Common myeloid progenitor, CD34-positive (primary cell): ENCODE measurements around the gene ANKRD1.
A peak's percentile ranks its signal among the peaks of the same experiment; 100 is the strongest.

ENCODE experiments used
- CTCF ChIA-PET: fragments of 350-600 bp; sonication (Branson Sonifier 250); formaldehyde crosslinking; loops from one replicate; lab custom pipeline; 2021; ENCODE audit warnings: antibody characterized with exemption; lab: Charles Lee
- POLR2A ChIA-PET: fragments of 350-600 bp; sonication (Branson Sonifier 250); formaldehyde crosslinking; loops from one replicate; lab custom pipeline; 2021; ENCODE audit warnings: antibody characterized with exemption; lab: Charles Lee
- DNase-seq, 3 donors: peaks; one replicate each; pipeline versions ENCODE4 v3.0.0 to v3.0.0-alpha.2; 2013
- H3K27ac ChIP-seq, 2 experiments: 1 replicate in 1 of 2; 2 replicates in 1 of 2; pipeline ENCODE4 v1.7.0; 2013; ENCODE audit warnings: inconsistent platforms in 2 of 2, low read length in 2 of 2, mild to moderate bottlenecking in 2 of 2, low read depth in 1 of 2, moderate library complexity in 1 of 2; ENCODE audit not compliant: severe bottlenecking in 2 of 2, insufficient read depth in 1 of 2, poor library complexity in 1 of 2
- H3K27me3 ChIP-seq, 5 experiments: replicated peaks in 2 of 5; 1 replicate in 3 of 5; 2 replicates in 2 of 5; pipeline versions ENCODE4 v1.6.1 to v1.7.0; 2013; ENCODE audit warnings: low read length in 4 of 5, mild to moderate bottlenecking in 2 of 5, moderate library complexity in 2 of 5, inconsistent platforms in 1 of 5; ENCODE audit not compliant: insufficient read depth in 5 of 5, control insufficient read depth in 4 of 5
- H3K36me3 ChIP-seq, 4 experiments: 1 replicate in 2 of 4; 2 replicates in 2 of 4; pipeline versions ENCODE4 v1.6.1 to v1.7.0; 2013; ENCODE audit warnings: low read length in 3 of 4, control low read depth in 1 of 4, mild to moderate bottlenecking in 1 of 4; ENCODE audit not compliant: control insufficient read depth in 4 of 4, insufficient read depth in 4 of 4
- H3K4me1 ChIP-seq, 4 experiments: 1 replicate in 3 of 4; 2 replicates in 1 of 4; pipeline versions ENCODE4 v1.6.1 to v1.7.1; 2013; ENCODE audit warnings: low read length in 3 of 4, mild to moderate bottlenecking in 3 of 4, control low read depth in 1 of 4, inconsistent platforms in 1 of 4, moderate library complexity in 1 of 4; ENCODE audit not compliant: control insufficient read depth in 4 of 4, insufficient read depth in 4 of 4; ENCODE audit errors: control extremely low read depth in 1 of 4
- H3K4me3 ChIP-seq, 7 experiments: 1 replicate in 4 of 7; 2 replicates in 3 of 7; pipeline versions ENCODE4 v1.5.1 to v1.7.0; 2013; ENCODE audit warnings: mild to moderate bottlenecking in 7 of 7, low read length in 6 of 7, moderate library complexity in 6 of 7, inconsistent platforms in 2 of 7, low read depth in 2 of 7, control low read depth in 1 of 7; ENCODE audit not compliant: insufficient read depth in 4 of 7, control insufficient read depth in 1 of 7; ENCODE audit errors: extremely low read depth in 1 of 7
- H3K9me3 ChIP-seq, 5 experiments: 1 replicate in 4 of 5; 2 replicates in 1 of 5; pipeline versions ENCODE4 v1.6.1 to v1.7.1; 2013; ENCODE audit warnings: low read length in 4 of 5, mild to moderate bottlenecking in 2 of 5, inconsistent platforms in 1 of 5, low read depth in 1 of 5, moderate library complexity in 1 of 5; ENCODE audit not compliant: control insufficient read depth in 4 of 5, insufficient read depth in 2 of 5; ENCODE audit errors: control extremely low read depth in 1 of 5
- WGBS: methylation state at CpG from one replicate; pipeline ENCODE4 v1.1.5; 2013; ENCODE audit not compliant: insufficient coverage; 5-methylcytosine and 5-hydroxymethylcytosine counted together

ANKRD1 gene

DNA sequence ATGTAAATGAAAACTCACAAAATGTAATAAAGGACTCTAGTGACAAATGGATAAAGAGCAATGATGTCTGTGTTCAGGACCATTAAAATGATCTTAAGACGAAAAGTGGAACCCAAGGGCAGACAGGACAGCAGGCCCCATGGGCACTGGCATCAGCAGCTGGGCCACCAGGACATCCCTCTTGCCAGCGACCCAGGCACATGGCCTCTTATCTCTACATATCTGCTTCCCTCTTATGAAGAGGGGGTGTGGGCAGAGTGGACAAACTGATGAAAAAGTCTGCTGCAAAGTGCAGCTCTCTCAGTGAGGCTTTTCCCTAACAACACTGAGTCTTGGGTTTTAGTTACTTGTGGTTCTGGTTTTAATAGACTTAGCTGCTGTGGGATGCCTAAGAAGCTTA is 44.8 kb upstream of the ANKRD1 start:
- 94% methylated on average over 2 of the region's 2 CpGs for WGBS
- ChIA-PET POLR2A (no interaction called here), CTCF (interaction anchor here (1.0 kb wide), 1 partner anchor 55 kb away, joined by 5 read pairs; no protein-coding TSS in a partner anchor)
- Histone ChIP-seq H3K27ac (no peak overlapping the region), H3K9me3 (no peaks in the 10 kb centered on the region), H3K27me3 (no peaks in the 10 kb centered on the region), H3K4me3 (no peak overlapping the region), H3K4me1 (no peaks in the 10 kb centered on the region), H3K36me3 (no peaks in the 10 kb centered on the region)
- no peak for DNase-seq

DNA sequence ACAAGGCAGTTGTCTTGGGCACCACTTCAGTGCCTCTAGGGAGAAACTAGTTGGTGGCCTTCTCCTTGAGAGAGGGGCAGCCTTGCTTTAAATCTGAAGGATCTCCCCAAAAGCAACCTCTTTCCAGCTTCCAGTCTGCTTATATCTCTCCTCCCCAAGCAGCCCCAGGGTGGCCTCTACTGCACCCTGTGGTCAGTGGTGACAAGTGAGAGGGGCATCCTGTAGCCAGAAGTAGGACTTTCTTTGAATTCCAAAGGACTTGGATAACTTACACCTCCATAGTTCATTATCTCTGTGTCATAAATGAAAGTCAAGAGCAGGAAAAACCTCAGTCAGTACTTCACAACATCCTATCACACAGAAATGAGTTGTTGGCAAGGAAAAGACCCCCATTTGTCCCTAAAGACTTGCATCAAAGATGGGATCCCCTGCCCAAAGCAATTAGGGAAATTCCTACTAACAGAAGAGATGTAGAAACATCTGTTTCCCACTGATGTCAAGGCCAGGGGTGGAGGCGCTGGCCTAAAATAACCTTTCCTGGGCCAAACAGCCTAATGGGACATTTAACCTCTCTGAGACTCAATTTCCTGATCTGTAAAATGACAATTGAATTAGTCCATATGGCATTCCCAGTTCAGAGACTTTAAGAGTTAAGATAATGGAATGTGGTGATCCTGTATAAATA is 44.0 kb upstream of the ANKRD1 start:
- CTCF ChIA-PET = interaction anchor here (1.2 kb wide), 1 partner anchor 53 kb away, joined by 4 read pairs; no protein-coding TSS in a partner anchor
- H3K27me3 ChIP-seq = no peaks in the 10 kb centered on the region
- H3K4me3 ChIP-seq = no peak overlapping the region
- WGBS = no CpG with 5 or more reads among the region's 1 CpG
- no peaks in the 10 kb centered on the region for H3K9me3 ChIP-seq
- POLR2A ChIA-PET = no interaction called here
- H3K36me3 ChIP-seq = no peaks in the 10 kb centered on the region
- peaks cover 0 to 4% (median 0%) of the 10 kb centered on the region in 4 experiments for H3K4me1 ChIP-seq
- no peak for DNase-seq
- H3K27ac ChIP-seq = no peak overlapping the region

GRCh38 chr10:90963331-90963730 is 42.4 kb upstream of the ANKRD1 start:
- H3K4me1 ChIP-seq = peaks cover 0 to 4% (median 0%) of the 10 kb centered on the region in 4 experiments
- no peak for DNase-seq
- H3K27ac ChIP-seq = no peak overlapping the region
- H3K27me3 ChIP-seq = no peaks in the 10 kb centered on the region
- no peaks in the 10 kb centered on the region for H3K9me3 ChIP-seq
- H3K4me3 ChIP-seq = no peak overlapping the region
- H3K36me3 ChIP-seq = no peaks in the 10 kb centered on the region
- CTCF ChIA-PET = no interaction called here
- POLR2A ChIA-PET = no interaction called here
- WGBS = no CpG with 5 or more reads among the region's 2 CpGs

DNA sequence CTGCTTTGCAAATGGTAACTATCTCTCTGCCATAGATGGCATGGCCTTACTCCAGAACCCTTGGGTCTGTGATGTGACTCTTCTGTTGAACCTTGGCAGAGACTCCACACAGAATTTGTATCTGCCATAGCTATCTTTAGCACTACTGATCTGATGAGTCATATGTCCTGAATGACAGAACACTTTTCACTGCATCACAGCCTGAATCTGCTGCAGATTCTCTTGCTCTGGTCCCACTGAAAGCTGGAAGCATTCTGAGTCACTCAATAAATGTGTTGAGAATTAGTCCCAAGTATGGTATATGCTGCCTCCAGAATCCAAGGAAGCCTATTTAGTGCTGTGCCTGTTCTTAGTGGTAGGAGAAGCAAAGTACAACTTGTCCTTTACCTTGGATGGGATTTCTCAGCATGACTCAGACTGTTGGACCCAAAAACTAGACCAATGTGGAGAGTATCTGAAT is 39.5 kb upstream of the ANKRD1 start:
- peak in 2 of 3 donors; percentile 12 to 60 for DNase-seq
- CTCF ChIA-PET = interaction anchor here (0.9 kb wide), 1 partner anchor 20 kb away, joined by 3 read pairs; no protein-coding TSS in a partner anchor
- no peak overlapping the region for H3K4me3 ChIP-seq

DNA sequence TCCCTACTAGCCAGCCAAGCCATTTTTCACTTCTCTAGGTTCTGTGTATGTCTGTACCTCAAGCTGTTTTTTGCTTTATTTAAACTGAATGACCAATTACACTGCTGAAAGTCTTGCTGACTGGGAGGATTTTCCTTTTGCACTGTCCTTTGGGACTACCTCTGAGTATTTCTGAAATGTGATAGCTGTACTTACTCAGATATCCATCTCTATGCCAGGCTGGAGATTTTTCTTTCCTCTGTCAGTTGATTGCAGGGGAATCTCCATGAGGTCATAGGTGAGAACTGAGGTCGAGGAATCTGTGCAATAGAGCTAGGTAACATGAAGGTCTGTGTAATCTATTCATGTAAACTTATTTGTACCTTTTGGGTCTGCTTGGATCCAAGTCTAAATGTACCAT is 38.9 kb upstream of the ANKRD1 start:
- DNase-seq = no peak
- no peaks in the 10 kb centered on the region for H3K27me3 ChIP-seq
- no peaks in the 10 kb centered on the region for H3K9me3 ChIP-seq
- H3K4me1 ChIP-seq = peaks cover 0 to 4% (median 0%) of the 10 kb centered on the region in 4 experiments
- H3K27ac ChIP-seq = no peak overlapping the region
- H3K4me3 ChIP-seq = no peak overlapping the region
- ChIA-PET POLR2A (no interaction called here), CTCF (no interaction called here)
- H3K36me3 ChIP-seq = no peaks in the 10 kb centered on the region
- WGBS = no CpG with 5 or more reads among the region's 1 CpG

More for the DNA sequence above, 39.5 kb upstream of the ANKRD1 start:
- Histone ChIP-seq H3K27ac (no peak overlapping the region), H3K4me1 (peaks cover 0 to 4% (median 0%) of the 10 kb centered on the region in 4 experiments), H3K36me3 (no peaks in the 10 kb centered on the region), H3K27me3 (no peaks in the 10 kb centered on the region), H3K9me3 (no peaks in the 10 kb centered on the region)
- POLR2A ChIA-PET = no interaction called here

GRCh38 chr10:90958781-90959180 is 37.9 kb upstream of the ANKRD1 start:
- Histone ChIP-seq H3K36me3 (no peaks in the 10 kb centered on the region), H3K27me3 (no peaks in the 10 kb centered on the region), H3K27ac (no peak overlapping the region), H3K4me1 (peaks cover 0 to 4% (median 0%) of the 10 kb centered on the region in 4 experiments), H3K9me3 (no peaks in the 10 kb centered on the region), H3K4me3 (no peak overlapping the region)
- ChIA-PET CTCF (no interaction called here), POLR2A (no interaction called here)
- WGBS = 96% methylated on average over 4 of the region's 6 CpGs
- no peak for DNase-seq
